ENCODE measurements around the gene CLEC4F.

CLEC4F gene

GRCh38 chr2:70852824-70853223 is 32.4 kb upstream of the CLEC4F start:
- Histone ChIP-seq H3K4me3 (ENCODE audit: low read depth in 1 of 2, low read length in 1 of 2) (no peak overlapping the region), H3K27ac (no peak overlapping the region), H3K27me3 (peaks cover 54% of the 10 kb centered on the region), H3K36me3 (no peaks in the 10 kb centered on the region), H3K4me1 (ENCODE audit: control insufficient read depth in 1 of 2, insufficient read depth in 1 of 2, low read depth in 1 of 2, low read length in 1 of 2) (no peaks in the 10 kb centered on the region), H3K9me3 (no peaks in the 10 kb centered on the region)
- no peak for TF ChIP-seq CTCF (IDR thresholded peaks at IDR 0.05)

GRCh38 chr2:70851704-70852103 is 31.3 kb upstream of the CLEC4F start:
- Histone ChIP-seq H3K27ac (no peak overlapping the region), H3K4me1 (ENCODE audit: control insufficient read depth in 1 of 2, insufficient read depth in 1 of 2, low read depth in 1 of 2, low read length in 1 of 2) (no peaks in the 10 kb centered on the region), H3K27me3 (peaks cover 43% of the 10 kb centered on the region), H3K36me3 (no peaks in the 10 kb centered on the region), H3K9me3 (no peaks in the 10 kb centered on the region), H3K4me3 (ENCODE audit: low read depth in 1 of 2, low read length in 1 of 2) (no peak overlapping the region)
- no peak for TF ChIP-seq CTCF (IDR thresholded peaks at IDR 0.05)

- no peak for TF ChIP-seq CTCF (IDR thresholded peaks at IDR 0.05)
- Histone ChIP-seq H3K27ac (no peak overlapping the region), H3K36me3 (no peaks in the 10 kb centered on the region), H3K4me3 (ENCODE audit: low read depth in 1 of 2, low read length in 1 of 2) (no peak overlapping the region), H3K9me3 (no peaks in the 10 kb centered on the region), H3K27me3 (peaks cover 36% of the 10 kb centered on the region), H3K4me1 (ENCODE audit: control insufficient read depth in 1 of 2, insufficient read depth in 1 of 2, low read depth in 1 of 2, low read length in 1 of 2) (no peaks in the 10 kb centered on the region)
Observed at GRCh38 chr2:70850925-70851324, 30.5 kb upstream of the CLEC4F start.

- Histone ChIP-seq H3K4me3 (ENCODE audit: low read depth in 1 of 2, low read length in 1 of 2) (no peak overlapping the region), H3K9me3 (no peaks in the 10 kb centered on the region), H3K4me1 (ENCODE audit: control insufficient read depth in 1 of 2, insufficient read depth in 1 of 2, low read depth in 1 of 2, low read length in 1 of 2) (no peaks in the 10 kb centered on the region), H3K27me3 (peaks cover 37% of the 10 kb centered on the region), H3K27ac (no peak overlapping the region), H3K36me3 (no peaks in the 10 kb centered on the region)
- no peak for TF ChIP-seq CTCF (IDR thresholded peaks at IDR 0.05)
Observed at GRCh38 chr2:70842401-70842800, 22.0 kb upstream of the CLEC4F start.

GRCh38 chr2:70837980-70838925 is 17.9 kb upstream of the CLEC4F start:
- TF ChIP-seq CTCF (IDR thresholded peaks at IDR 0.05) = no peak
- no peaks in the 10 kb centered on the region for H3K4me1 ChIP-seq (ENCODE audit: control insufficient read depth in 1 of 2, insufficient read depth in 1 of 2, low read depth in 1 of 2, low read length in 1 of 2)

More at GRCh38 chr2:70837980-70838925, 17.9 kb upstream of the CLEC4F start:
- Histone ChIP-seq H3K36me3 (no peaks in the 10 kb centered on the region), H3K4me3 (ENCODE audit: low read depth in 1 of 2, low read length in 1 of 2) (no peak overlapping the region), H3K27ac (no peak overlapping the region), H3K27me3 (peaks cover 23% of the 10 kb centered on the region), H3K9me3 (no peaks in the 10 kb centered on the region)
